VCaP (cell line): Measurements from ENCODE around the gene TTYH1.
A peak's percentile ranks its signal among the peaks of the same experiment; 100 is the strongest.

Source experiments
- H3K27ac ChIP-seq: fragments of 450-650 bp; 2 replicates; pipeline ENCODE4 v1.5.1; 2017
- TF ChIP-seq, protein P1 (sequence below): fragments of 450-650 bp; conservative IDR thresholded peaks from 2 replicates; pipeline ENCODE4 v1.5.1; 2017; ENCODE audit warnings: mild to moderate bottlenecking, moderate library complexity

Gene TTYH1

GRCh38 chr19:54427586-54427985 lies 12.3 kb downstream of the TTYH1 start:
- TF ChIP-seq, protein P1, sequence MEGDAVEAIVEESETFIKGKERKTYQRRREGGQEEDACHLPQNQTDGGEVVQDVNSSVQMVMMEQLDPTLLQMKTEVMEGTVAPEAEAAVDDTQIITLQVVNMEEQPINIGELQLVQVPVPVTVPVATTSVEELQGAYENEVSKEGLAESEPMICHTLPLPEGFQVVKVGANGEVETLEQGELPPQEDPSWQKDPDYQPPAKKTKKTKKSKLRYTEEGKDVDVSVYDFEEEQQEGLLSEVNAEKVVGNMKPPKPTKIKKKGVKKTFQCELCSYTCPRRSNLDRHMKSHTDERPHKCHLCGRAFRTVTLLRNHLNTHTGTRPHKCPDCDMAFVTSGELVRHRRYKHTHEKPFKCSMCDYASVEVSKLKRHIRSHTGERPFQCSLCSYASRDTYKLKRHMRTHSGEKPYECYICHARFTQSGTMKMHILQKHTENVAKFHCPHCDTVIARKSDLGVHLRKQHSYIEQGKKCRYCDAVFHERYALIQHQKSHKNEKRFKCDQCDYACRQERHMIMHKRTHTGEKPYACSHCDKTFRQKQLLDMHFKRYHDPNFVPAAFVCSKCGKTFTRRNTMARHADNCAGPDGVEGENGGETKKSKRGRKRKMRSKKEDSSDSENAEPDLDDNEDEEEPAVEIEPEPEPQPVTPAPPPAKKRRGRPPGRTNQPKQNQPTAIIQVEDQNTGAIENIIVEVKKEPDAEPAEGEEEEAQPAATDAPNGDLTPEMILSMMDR, result no peak
- H3K27ac ChIP-seq, result no peak overlapping the region

DNA sequence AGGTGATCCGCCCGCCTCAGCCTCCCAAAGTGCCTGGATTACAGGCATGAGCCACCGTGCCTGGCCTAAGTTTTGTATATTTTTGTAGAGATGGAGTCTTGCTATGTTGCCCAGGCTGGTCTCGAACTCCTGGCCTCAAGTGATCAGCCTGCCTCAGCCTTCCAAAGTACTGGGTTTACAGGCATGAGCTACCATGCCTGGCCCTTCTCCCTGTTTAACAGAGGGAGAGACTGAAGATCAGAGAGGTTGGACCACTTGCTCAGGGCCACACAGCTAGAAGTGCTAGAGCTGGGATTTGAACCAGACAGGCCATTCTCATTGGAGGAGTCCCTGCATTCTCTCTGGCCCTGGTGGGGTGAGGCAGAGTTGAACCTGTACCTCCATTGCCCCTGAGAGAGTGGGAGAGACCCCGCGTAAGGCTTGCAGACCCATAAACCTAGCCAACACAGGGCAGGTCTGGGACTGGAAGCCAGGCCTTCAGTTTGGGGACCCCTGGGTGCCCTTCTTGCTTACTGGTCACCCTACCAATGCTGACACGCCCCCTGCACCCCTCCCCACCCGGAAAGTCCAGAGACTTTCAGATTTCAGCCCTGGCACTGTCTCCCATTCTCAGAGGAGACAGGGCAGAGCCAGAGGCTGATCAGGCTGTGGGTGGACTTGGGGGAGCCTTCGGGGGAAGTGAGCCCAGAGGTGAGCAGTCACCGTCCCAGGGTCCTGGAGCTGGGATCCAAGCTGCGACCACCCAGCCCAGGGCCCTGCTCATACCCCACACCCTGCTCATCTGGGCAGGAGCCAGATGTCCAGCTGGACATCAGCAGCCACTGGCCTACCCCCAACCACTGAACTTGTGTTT lies 13.3 kb downstream of the TTYH1 start:
- H3K27ac ChIP-seq, result no peak overlapping the region
- TF ChIP-seq, protein P1, result no peak

DNA sequence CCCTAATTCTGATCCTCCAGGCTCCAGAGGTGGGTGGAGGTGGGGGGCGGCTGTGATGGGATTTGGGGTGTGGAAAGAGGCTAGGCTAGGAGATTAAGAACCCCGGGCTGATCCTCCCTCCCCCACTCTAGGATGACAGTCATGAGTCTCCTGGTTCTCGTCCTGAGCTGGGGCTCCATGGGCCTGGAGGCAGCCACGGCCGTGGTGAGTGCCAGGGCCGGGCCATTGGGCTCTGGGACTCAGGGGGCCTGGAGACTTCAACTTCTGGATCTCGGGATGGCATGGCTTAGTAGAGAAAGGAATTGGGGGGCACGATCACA lies 13.9 kb downstream of the TTYH1 start:
- TF ChIP-seq, protein P1, result no peak
- H3K27ac ChIP-seq, result no peak overlapping the region

DNA sequence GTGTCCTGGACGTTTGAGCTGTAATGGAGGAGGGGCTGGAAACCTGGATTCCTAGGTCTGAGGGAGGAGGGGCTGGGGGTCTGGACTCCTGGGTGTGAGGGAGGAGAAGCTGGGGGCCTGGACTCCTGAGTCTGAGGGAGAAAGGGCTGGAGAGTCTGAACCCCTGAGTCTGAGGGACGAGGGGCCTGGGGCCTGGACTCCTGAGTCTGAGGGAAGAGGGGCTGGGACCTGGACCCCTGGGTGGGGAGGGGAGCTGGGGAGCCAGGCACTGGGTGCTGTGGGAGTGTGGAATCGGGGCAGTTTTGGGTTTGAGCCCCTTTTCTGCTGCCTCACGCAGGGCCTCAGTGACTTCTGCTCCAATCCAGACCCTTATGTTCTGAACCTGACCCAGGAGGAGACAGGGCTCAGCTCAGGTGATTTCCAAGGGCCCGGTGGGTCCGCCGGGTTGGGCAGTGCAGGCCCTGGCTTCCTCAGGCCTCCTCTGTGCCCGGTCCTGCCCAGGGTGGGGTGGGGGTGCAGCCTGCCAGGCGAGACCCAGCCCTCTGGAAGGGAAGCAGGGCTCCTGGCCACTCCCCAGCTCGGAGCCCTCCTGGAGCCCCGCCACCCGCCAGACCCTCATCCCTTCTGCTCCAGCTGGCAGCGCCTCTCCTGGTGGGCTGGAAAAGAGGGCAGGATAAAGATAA lies 14.4 kb downstream of the TTYH1 start:
- TF ChIP-seq, protein P1, result no peak
- peak overlapping the region; percentile 90; the same call in 1 of the 2 replicates for H3K27ac ChIP-seq

DNA sequence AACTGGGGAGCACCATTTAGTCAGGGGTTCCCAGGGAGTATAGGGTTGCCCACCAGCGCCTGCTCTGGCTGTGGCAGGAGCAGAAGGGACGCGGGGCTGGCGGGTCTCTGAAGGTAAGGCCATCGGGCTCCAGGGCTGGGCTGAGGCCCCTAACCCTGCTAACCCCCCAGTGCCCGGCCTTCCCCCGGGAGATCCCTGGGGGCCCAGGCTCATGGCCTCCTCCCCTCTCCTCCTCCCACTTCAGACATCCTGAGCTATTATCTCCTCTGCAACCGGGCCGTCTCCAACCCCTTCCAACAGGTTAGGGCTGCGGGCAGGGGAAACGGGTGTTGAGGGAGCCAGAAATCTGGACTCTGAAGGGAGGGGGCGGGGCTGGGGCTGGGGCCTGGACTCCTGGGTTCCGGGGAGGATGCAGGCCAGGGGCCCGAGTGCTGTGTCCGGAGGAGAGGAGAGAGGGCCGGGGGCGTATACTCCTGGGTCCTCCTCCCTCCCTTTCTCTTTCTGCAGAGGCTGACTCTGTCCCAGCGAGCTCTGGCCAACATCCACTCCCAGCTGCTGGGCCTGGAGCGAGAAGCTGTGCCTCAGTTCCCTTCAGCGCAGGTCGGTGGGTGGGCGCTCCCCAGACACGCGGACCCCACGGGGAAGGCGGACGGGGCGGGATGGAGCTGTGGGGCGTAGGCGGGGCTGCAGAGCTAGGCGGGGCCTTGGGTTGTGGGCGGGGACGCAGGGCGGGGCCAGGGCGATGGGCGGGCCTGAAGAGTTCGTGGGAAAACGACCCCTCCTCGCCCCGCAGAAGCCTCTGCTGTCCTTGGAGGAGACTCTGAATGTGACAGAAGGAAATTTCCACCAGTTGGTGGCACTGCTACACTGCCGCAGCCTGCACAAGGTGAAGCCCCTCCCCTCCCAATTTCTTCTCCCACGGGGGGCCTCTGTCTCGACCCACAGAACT lies 15.3 kb downstream of the TTYH1 start:
- H3K27ac ChIP-seq, result peak overlapping the region; percentile 90
- TF ChIP-seq, protein P1, result peak; percentile 75

- TF ChIP-seq, protein P1, result peak; percentile 24
- peak overlapping the region; percentile 90 for H3K27ac ChIP-seq
These were observed 16.1 kb downstream of the TTYH1 start for GRCh38 chr19:54431255-54431838.
